ENCODE results near the gene GPR137B. TPM values are rescaled to one million over a fixed set of nuclear protein-coding genes. Genes with fewer than 3 reads are reported as not detected.
"Not testable (repeated sequence)": the region's sequence is repeated elsewhere in the genome, so short reads cannot be mapped to it uniquely, and the experiment has no call there.

Gene GPR137B
- total RNA-seq, 1 donor from 2014 or later = 35.5 TPM

DNA sequence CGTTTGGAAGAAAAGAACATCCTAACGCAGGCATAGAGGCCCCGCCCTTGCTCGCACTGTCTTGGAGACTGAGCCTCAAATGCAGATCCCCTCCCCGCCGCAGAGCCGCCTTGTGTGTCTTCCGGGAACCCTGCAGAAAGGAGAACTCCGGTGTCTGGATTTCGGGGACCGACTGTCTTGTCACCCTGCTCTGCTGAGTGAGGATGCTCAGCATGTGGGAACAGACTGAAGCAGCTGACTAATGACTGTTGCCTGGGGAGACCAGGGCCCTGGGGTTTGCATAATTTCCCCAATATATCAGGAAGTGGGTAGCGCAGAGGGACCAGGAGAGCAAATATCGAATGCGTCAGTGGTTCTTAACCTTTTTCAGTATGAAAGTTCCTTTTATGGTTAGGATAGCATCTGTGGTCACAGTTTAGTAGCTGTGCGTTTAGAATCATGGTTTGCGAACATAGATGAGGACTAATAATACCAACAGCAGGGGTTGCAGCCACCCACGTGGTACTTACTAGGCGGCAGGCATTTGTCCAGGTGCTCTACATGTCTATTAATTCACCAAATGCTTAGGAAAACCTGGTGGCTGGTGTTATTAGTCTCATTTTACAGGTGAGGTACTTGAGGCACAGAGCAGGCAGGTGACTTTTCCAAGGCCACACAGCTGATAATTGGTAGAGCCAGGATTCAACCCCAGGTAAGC lies 14.3 kb downstream of the GPR137B start:
- no peak for DNase-seq (ENCODE audit: low spot score in 2 of 2)
- no peak for FAIRE-seq

DNA sequence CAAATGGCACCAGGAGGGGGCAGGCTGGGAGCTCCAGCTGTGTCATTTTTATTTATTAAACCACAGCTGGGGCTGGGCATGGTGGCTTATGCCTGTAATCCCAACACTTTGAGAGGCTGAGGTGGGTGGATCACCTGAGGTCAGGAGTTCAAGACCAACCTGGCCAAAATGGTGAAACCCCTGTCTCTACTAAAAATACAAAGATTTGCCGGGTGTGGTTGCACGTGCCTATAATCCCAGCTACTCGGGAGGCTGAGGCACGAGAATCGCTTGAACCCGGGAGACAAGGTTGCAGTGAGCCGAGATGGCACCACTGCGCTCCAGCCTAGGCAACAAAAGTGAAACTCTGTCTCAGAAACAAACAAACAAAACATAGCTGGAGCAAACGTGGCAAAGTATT lies 15.7 kb downstream of the GPR137B start:
- DNase-seq (ENCODE audit: low spot score in 2 of 2); FAIRE-seq: not testable (repeated sequence)

DNA sequence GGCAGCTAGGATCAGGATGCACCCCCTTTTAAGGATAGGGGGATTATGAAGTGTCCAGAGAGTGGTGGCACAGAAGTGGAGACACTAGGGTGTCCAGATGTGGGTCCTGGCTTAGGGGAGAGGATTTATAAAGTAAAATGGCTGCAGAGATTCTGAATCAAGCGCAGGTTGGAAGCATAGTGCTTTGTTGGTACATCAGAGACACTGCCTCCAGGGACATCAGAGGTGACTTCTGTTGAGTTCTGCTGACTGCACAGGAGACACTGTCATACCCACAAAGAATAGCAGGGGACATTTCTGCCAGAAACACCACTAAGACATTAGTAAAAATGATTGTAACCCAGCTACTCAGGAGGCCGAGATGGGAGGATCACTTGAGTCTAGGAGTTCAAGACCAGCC lies 16.4 kb downstream of the GPR137B start:
- DNase-seq (ENCODE audit: low spot score in 2 of 2) = no peak
- no peak for FAIRE-seq

DNA sequence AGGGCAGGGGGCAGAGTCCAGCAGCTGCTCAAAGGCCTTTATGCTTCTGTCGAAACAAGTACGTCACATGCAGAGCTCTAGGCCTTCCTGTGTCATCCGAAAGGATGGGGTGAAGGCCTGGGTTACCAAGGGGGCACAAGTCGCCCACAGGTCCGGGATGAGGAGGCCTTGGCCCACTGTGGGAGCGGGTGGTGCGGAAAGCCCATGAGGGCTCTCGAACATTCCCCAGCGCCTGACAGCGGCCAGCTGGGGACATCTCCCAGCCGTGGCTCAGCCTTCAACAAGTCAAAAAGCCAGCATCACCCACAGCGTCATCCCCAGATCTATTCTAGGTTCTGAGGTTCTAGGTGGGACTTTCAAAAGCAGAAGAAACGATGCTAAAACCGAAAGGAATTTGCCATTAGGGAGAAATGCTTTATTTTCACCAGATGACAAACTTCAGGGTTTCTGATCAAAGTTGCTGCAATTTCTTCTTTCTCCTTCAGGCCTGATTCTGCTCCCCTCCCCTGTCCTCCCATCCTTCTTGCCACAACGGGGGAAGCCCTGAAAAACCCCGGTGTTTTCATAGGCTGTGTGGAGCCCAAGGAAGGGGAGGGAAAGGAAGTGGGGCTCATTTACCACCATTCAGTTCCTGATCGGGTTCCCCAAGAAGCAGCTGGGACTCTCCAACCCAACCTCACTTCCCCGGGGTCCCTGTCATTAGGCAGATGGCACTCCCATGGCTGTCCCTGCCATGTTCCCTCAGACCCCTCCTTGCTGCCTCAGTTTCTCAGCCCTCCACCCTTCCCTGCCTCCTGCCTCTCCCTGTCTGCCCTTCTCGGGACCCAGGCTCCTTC lies 17.6 kb downstream of the GPR137B start:
- DNase-seq (ENCODE audit: low spot score in 2 of 2) = no peak
- no peak for FAIRE-seq

DNA sequence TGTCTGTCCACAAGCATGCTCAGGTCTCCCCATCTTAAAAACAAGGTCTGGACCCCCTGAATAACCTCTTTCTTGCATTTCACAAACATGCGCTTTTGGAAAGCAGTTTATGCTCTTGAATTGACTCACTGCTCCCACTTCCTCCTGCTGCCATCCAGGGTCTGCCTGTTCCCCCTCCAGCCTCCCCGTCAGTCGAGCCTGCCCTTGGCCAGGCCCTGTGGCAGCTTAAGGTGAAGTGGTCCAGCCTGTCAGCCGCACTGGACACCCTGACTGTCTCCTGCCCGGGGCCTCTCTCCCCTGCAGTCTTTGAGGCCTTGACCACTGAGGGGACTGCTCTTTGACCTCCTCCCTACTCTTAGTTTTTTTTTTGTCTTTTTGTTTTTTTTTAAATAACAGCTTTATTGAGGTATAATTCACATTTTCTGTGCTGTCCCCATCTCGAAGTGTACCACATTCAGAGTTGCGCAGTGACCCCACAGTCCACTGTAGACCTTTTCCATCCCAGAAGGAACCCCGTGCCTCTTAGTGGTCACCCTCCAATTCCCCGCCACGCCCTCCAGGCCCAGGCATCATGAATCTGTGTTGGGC lies 18.3 kb downstream of the GPR137B start:
- FAIRE-seq = no peak
- no peak for DNase-seq (ENCODE audit: low spot score in 2 of 2)

DNA sequence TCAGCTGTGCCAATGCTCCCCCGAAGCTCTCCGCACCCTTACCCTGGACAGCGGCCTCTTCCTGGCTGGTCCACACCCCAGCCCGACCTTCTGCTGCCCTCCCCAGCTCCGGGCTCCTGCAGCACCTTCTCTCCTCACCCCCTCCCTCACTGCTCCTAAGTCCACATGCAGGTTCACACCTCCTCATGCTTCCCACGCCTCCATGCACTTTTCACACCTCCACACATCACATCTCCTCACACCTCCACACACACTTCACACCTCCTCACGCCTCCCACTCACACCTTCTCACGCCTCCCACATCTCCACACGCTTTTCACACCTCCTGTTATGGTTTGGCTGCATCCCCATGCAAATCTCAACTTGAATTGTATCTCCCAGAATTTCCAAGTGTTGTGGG lies 18.9 kb downstream of the GPR137B start:
- DNase-seq (ENCODE audit: low spot score in 2 of 2) (no peak), FAIRE-seq (no peak)

DNA sequence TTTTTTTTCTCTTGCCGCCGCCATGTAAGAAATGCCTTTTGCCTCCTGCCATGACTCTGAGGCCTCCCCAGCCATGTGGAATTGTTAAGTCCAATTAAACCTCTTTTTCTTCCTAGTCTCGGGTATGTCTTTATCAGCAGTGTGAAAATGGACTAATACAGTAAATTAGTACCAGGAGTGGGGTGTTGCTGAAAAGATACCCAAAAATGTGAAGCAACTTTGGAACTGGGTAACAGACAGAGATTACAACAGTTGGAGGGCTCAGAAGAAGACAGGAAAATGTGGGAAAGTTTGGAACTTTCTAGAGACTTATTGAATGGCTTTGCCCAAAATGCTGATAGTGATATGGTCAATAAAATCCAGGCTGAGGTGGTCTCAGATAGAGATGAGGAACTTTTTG lies 19.4 kb downstream of the GPR137B start:
- FAIRE-seq; DNase-seq (ENCODE audit: low spot score in 2 of 2): not testable (repeated sequence)

DNA sequence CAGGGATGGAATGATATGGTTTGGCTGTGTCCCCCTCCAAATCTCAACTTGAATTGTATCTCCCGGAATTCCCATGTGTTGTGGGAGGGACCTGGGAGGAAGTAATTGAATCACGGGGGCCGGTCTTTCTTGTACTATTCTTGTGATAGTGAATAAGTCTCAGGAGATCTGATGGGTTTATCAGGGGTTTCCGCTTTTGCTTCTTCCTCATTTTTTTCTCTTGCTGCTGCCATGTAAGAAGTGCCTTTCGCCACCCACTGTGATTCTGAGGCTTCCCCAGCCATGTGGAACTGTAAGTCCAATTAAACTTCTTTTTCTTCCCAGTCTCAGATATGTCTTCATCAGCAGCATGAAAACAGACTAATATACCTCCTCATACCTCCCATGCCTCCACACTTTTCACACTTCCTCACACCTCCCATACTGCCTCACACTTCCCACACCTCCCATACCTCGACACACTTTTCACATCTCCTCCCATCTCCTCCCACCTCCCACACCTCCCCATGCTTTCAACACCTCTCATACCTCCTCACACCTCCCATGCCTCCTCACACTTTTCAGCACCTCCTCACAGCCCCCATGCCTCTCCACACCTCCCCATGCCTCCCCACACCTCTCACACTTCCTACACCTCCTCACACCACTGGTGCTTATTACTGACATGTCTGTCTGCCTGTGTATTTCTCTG lies 21.3 kb downstream of the GPR137B start:
- FAIRE-seq (no peak), DNase-seq (ENCODE audit: low spot score in 2 of 2) (no peak)

DNA sequence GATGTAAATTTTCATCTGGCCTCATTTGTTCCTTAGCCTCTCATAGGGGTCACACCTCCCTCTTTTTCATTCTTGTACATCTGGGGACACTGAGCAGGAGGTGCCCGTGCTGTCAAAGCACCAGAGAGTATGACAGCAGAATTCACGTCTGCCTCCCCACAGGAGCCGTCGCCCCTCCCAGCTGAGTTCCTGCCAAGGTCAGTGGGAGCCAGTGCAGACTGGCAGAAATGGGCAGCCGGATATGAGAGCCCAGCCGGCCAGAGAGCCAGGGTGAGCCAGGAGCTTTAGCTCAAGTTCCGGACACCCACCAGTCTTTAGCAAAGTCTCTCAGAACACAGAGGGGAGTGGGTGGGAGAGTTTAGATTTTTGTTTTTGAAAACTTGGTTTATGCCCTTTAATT lies 21.9 kb downstream of the GPR137B start:
- no peak for FAIRE-seq
- DNase-seq (ENCODE audit: low spot score in 2 of 2) = no peak

DNA sequence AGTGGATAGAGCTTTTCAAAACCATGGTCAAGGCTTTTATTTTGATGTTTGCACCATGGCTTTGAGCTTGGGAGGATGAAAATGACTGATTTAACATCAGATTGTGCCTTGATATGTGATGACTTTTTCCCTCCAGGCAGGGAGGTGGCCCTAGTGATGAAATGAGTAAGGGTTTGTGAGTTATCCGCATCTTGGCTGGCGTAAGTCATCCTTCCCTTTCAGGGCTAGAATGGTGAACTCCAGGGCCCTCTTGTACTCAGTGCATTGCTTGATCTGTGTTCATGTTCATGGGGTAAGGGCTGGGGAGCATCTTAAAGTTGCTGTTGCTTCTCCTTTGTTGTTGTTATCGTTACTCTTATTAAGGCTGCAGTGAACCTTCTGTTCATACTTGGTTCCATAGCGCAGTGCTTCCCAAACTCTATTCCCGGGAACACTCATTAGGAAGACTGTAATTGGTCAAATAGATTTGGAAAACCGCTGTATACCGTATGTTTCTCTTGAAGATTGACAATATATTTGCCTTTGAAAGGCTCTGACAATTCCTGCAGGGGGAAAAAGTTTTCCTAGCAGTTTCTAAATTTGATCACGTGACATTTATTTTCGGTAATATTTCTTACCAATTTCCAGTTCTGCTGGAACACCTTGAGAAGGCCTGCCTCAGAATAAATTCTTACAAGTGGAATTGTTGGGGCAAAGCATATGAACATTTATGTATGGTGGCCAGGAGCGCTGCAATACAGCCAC lies 23.1 kb downstream of the GPR137B start:
- FAIRE-seq = no peak
- no peak for DNase-seq (ENCODE audit: low spot score in 2 of 2)

DNA sequence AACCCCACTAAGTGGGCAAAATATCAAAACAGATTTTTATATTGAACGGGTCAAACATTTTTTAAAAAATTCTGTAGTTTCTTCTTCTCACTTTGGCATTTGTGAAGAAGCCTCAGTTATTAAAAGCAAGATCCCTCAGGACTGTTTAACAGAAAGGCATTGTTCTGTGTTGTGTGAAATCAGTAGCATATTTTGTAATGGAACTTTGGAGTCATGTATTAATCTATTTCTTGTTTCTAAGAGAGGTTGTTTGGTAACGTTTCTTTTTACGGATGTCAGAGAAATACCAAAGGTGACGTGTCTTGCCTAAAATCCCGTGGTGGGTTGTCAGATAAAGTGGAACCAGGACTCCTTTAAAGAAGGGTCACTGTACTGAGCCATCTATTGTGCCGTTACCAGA lies 23.7 kb downstream of the GPR137B start:
- no peak for FAIRE-seq

DNA sequence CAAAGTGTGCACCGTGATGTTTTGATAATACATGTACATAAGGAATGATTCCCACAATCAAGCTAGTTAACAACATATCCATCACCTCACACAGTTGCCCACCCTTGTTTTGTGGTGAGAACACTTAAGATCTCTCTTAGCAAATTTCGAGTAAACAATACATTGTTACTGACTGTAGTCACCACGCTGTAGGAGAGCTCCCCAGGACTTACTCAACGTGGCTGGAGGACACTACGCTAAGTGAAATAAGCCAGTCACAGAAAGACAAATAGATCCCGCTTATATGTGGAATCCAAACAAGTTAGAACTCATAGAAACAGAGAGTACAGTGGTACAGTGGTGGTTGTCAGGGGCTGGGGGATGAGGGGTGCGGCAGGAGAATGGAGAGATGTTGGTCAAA lies 24.8 kb downstream of the GPR137B start:
- FAIRE-seq (no peak), DNase-seq (ENCODE audit: low spot score in 2 of 2) (no peak)

More for the DNA sequence above, 23.7 kb downstream of the GPR137B start:
- no peak for DNase-seq (ENCODE audit: low spot score in 2 of 2)

DNA sequence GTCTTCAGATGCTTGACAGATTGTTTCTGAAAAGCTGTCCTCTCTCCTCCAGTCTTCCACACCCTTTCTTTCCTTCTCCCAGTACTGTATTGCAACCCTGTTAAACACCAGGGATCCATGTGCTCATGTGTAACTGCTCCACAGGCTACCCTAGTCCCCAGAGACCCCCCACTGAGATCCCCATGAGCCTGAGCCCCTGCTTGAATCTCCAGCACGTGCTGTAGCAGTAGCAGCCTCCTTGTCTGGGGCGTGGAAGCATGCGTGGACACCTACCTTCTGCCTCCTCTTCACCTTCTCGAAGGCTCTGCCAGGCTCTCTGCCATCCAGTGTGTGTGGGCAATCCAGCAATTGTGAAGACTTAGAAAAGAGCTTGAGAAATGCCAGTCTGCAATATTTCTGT lies 25.2 kb downstream of the GPR137B start:
- DNase-seq (ENCODE audit: low spot score in 2 of 2) (no peak), FAIRE-seq (no peak)

DNA sequence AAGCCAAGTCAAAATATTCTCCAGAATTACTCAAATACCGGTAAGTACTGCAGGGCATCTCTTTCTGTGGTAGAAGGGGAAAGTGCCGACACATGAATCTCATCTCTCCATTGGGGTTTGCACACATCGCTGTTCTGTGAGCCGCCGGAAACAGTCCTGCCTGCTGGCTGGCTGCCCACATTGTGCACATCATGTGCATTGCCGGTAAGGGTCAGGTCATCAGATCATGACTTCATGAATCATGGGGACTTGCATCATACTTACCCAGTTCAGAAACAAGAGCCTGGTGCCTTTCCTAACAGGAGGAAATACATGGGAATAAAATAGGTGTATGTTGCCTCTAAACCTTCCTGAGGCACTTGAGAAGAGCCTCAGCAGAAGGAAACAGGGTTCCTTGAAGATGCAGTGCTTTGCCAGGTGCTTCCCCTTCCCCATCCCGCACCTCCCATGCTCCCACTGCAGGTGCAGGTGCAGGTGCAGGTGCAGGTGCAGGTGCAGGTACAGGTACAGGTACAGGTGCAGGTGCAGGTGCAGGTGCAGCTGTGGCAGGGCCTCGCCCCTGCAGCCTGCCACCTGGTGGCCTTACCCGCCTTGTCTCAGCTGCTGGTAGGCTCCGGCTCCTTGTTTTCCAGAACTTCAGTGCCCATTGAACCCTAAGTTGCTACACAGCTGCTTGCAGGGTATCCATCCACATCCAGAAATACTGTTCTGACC lies 26.5 kb downstream of the GPR137B start:
- DNase-seq (ENCODE audit: low spot score in 2 of 2) = no peak
- no peak for FAIRE-seq

DNA sequence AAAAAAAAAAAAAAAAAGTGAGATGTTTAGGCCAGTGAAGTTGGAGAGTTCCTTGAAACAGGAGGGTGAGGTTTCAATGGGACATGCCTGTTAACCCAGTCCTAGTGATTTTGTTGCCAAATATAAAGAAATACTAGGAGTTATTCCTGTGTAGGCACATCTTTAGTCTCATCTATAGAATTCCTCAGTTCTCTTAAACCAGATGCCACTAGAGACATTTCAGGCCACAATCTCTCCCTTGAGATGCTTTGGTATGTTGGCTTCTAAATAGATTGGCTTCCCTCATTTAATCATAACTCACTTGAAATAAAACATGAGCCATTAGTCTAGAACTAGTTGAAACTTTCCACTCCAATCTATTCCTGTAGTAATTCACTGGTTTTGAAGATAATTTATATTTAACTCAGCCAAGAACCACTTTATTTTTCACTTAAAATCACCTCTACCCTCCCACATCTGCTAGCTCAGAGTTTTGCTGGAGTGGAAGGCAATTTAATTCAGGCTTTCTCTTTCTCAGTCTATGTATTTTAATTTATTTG lies 29.8 kb downstream of the GPR137B start:
- FAIRE-seq (no peak), DNase-seq (ENCODE audit: low spot score in 2 of 2) (no peak)

DNA sequence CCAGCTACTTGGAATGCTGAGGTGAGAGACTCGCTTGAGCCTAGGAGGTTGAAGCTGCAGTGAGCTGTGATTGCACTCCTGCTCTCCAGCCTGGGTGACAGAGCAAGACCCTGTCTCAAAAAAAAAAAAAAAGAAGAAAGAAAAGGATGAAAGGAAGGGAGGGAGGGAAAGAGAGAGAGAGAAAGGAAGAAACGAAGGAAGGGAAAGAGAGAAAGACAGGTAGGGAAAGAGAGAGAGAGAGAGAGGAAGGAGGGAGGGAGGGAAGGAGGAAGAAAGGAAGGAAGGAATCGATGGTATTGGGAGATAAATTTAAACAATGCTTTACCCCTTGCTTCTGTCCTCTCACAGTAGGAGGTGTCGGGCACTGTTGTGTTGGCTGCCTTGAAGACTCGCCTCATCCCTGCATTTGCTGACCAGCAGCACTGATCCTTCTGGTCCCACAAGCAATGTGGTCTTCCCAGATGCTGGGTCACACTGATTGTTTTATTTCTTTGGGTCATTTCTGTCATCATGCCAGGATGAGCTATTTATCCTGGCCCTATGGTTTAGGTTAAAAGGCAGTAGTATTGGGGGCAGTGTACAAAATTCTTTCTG lies 30.9 kb downstream of the GPR137B start:
- no peak for DNase-seq (ENCODE audit: low spot score in 2 of 2)
- FAIRE-seq = no peak

DNA sequence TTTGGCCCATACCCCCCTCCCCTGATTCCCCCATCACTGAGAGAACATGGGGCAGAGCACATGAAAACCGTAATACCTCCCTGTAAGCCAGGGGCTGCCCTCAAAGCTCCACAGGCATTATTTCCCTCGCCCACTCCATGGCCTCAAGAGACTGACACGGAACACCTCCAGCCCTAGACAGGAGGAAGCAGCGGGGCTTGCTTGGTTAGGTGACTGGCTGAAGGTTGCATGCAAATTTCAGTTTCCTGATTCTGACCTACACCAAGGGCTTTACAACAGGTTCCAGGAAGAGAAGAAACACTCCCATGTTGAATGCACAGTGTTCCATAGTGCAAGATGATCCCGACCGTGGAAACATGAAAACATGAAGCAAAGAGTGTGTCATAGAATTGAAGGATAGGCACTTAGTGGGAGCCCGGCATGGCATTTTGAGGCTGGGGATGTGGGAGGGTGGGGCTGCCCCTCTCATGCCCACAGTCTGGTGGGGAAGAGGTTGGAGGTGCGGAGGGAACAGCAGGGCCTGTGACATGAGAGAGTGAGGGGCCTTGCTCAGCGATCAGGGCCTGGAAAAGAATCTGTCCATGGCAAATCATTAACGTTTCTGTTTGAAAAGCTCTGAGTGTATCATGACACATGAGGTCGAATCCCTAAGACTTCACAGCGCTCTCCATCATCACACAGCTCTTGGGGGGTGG lies 33.5 kb downstream of the GPR137B start:
- FAIRE-seq (no peak), DNase-seq (ENCODE audit: low spot score in 2 of 2) (no peak)

Measured in frontal cortex (tissue), 4 donors.